ENCODE measurements around the gene SERPINA1.
"Not testable (repeated sequence)": the region's sequence is repeated elsewhere in the genome, so short reads cannot be mapped to it uniquely, and the experiment has no call there.

The SERPINA1 gene

GRCh38 chr14:94363151-94363624, 25.2 kb downstream of the SERPINA1 start:
- Mint-ChIP-seq H3K27me3 (ENCODE audit: low read depth) (peaks cover 3% of the 10 kb centered on the region), H3K36me3 (ENCODE audit: low read depth) (no peaks in the 10 kb centered on the region), H3K9me3 (no peaks in the 10 kb centered on the region), H3K4me1 (ENCODE audit: low read depth) (no peaks in the 10 kb centered on the region), H3K4me3 (no peak overlapping the region), H3K27ac (no peak overlapping the region)
- no peak for DNase-seq (ENCODE audit: low spot score)

GRCh38 chr14:94362614-94363133, 25.7 kb downstream of the SERPINA1 start:
- Mint-ChIP-seq H3K27me3 (ENCODE audit: low read depth) (peaks cover 3% of the 10 kb centered on the region), H3K36me3 (ENCODE audit: low read depth) (no peaks in the 10 kb centered on the region), H3K9me3 (no peaks in the 10 kb centered on the region), H3K4me1 (ENCODE audit: low read depth) (no peaks in the 10 kb centered on the region), H3K4me3 (no peak overlapping the region), H3K27ac (no peak overlapping the region)
- no peak for DNase-seq (ENCODE audit: low spot score)

GRCh38 chr14:94361682-94362081, 26.7 kb downstream of the SERPINA1 start:
- no peak overlapping the region for H3K27ac Mint-ChIP-seq
- no peaks in the 10 kb centered on the region for H3K4me1 Mint-ChIP-seq (ENCODE audit: low read depth)
- H3K36me3 Mint-ChIP-seq (ENCODE audit: low read depth), result no peaks in the 10 kb centered on the region
- no peaks in the 10 kb centered on the region for H3K9me3 Mint-ChIP-seq
- H3K4me3 Mint-ChIP-seq, result no peak overlapping the region
- DNase-seq (ENCODE audit: low spot score), result no peak
- peaks cover 4% of the 10 kb centered on the region for H3K27me3 Mint-ChIP-seq (ENCODE audit: low read depth)

GRCh38 chr14:94360945-94361565, 27.3 kb downstream of the SERPINA1 start:
- Mint-ChIP-seq H3K36me3 (ENCODE audit: low read depth) (no peaks in the 10 kb centered on the region), H3K27ac (no peak overlapping the region), H3K9me3 (no peaks in the 10 kb centered on the region), H3K4me1 (ENCODE audit: low read depth) (no peaks in the 10 kb centered on the region), H3K4me3 (no peak overlapping the region), H3K27me3 (ENCODE audit: low read depth) (peaks cover 8% of the 10 kb centered on the region)
- DNase-seq (ENCODE audit: low spot score), result no peak

- H3K36me3 Mint-ChIP-seq (ENCODE audit: low read depth), result no peaks in the 10 kb centered on the region
- no peak overlapping the region for H3K27ac Mint-ChIP-seq
- H3K27me3 Mint-ChIP-seq (ENCODE audit: low read depth), result peaks cover 9% of the 10 kb centered on the region
- H3K4me3 Mint-ChIP-seq, result no peak overlapping the region
- no peaks in the 10 kb centered on the region for H3K4me1 Mint-ChIP-seq (ENCODE audit: low read depth)
- DNase-seq (ENCODE audit: low spot score), result no peak
- H3K9me3 Mint-ChIP-seq, result no peaks in the 10 kb centered on the region
These were observed 31.2 kb downstream of the SERPINA1 start for GRCh38 chr14:94357166-94357565.

- Mint-ChIP-seq H3K27me3 (ENCODE audit: low read depth) (peaks cover 9% of the 10 kb centered on the region), H3K9me3 (no peaks in the 10 kb centered on the region), H3K4me1 (ENCODE audit: low read depth) (no peaks in the 10 kb centered on the region), H3K27ac (no peak overlapping the region), H3K36me3 (ENCODE audit: low read depth) (no peaks in the 10 kb centered on the region), H3K4me3 (no peak overlapping the region)
- DNase-seq (ENCODE audit: low spot score), result no peak
These were observed 31.9 kb downstream of the SERPINA1 start for GRCh38 chr14:94356379-94357056.

- H3K9me3 Mint-ChIP-seq, result no peaks in the 10 kb centered on the region
- no peaks in the 10 kb centered on the region for H3K36me3 Mint-ChIP-seq (ENCODE audit: low read depth)
- no peak overlapping the region for H3K4me3 Mint-ChIP-seq
- no peak for DNase-seq (ENCODE audit: low spot score)
- no peak overlapping the region for H3K27ac Mint-ChIP-seq
- peaks cover 9% of the 10 kb centered on the region for H3K27me3 Mint-ChIP-seq (ENCODE audit: low read depth)
- no peaks in the 10 kb centered on the region for H3K4me1 Mint-ChIP-seq (ENCODE audit: low read depth)
These were observed 33.1 kb downstream of the SERPINA1 start for GRCh38 chr14:94355191-94355794.

GRCh38 chr14:94354638-94355185, 33.7 kb downstream of the SERPINA1 start:
- H3K4me3 Mint-ChIP-seq, result no peak overlapping the region
- H3K4me1 Mint-ChIP-seq (ENCODE audit: low read depth), result no peaks in the 10 kb centered on the region
- no peaks in the 10 kb centered on the region for H3K36me3 Mint-ChIP-seq (ENCODE audit: low read depth)
- peaks cover 9% of the 10 kb centered on the region for H3K27me3 Mint-ChIP-seq (ENCODE audit: low read depth)
- DNase-seq (ENCODE audit: low spot score), result no peak
- H3K9me3 Mint-ChIP-seq, result no peaks in the 10 kb centered on the region
- H3K27ac Mint-ChIP-seq, result no peak overlapping the region

- H3K27me3 Mint-ChIP-seq (ENCODE audit: low read depth); H3K27ac Mint-ChIP-seq; DNase-seq (ENCODE audit: low spot score); H3K4me1 Mint-ChIP-seq (ENCODE audit: low read depth); H3K4me3 Mint-ChIP-seq; H3K36me3 Mint-ChIP-seq (ENCODE audit: low read depth); H3K9me3 Mint-ChIP-seq: not testable (repeated sequence)
These were observed 34.2 kb downstream of the SERPINA1 start for GRCh38 chr14:94354190-94354589.

- Mint-ChIP-seq H3K27me3 (ENCODE audit: low read depth) (no peaks in the 10 kb centered on the region), H3K4me1 (ENCODE audit: low read depth) (peaks cover 5% of the 10 kb centered on the region), H3K27ac (no peak overlapping the region), H3K9me3 (peaks cover 6% of the 10 kb centered on the region), H3K36me3 (ENCODE audit: low read depth) (no peaks in the 10 kb centered on the region), H3K4me3 (no peak overlapping the region)
- DNase-seq (ENCODE audit: low spot score), result no peak
These were observed 39.1 kb downstream of the SERPINA1 start for GRCh38 chr14:94349276-94349675.

GRCh38 chr14:94348836-94349235, 39.6 kb downstream of the SERPINA1 start:
- no peaks in the 10 kb centered on the region for H3K36me3 Mint-ChIP-seq (ENCODE audit: low read depth)
- H3K4me3 Mint-ChIP-seq, result no peak overlapping the region
- peaks cover 6% of the 10 kb centered on the region for H3K9me3 Mint-ChIP-seq
- no peak overlapping the region for H3K27ac Mint-ChIP-seq
- no peak for DNase-seq (ENCODE audit: low spot score)
- H3K4me1 Mint-ChIP-seq (ENCODE audit: low read depth), result peaks cover 5% of the 10 kb centered on the region
- H3K27me3 Mint-ChIP-seq (ENCODE audit: low read depth), result no peaks in the 10 kb centered on the region

GRCh38 chr14:94346841-94347240, 41.6 kb downstream of the SERPINA1 start:
- peak overlapping the region; percentile 36 for H3K27ac Mint-ChIP-seq
- H3K9me3 Mint-ChIP-seq, result peaks cover 6% of the 10 kb centered on the region
- H3K4me3 Mint-ChIP-seq, result no peak overlapping the region
- no peaks in the 10 kb centered on the region for H3K27me3 Mint-ChIP-seq (ENCODE audit: low read depth)
- no peak for DNase-seq (ENCODE audit: low spot score)
- H3K4me1 Mint-ChIP-seq (ENCODE audit: low read depth), result peaks cover 8% of the 10 kb centered on the region
- no peaks in the 10 kb centered on the region for H3K36me3 Mint-ChIP-seq (ENCODE audit: low read depth)

GRCh38 chr14:94346065-94346786, 42.2 kb downstream of the SERPINA1 start:
- not testable (repeated sequence) for H3K4me3 Mint-ChIP-seq; H3K36me3 Mint-ChIP-seq (ENCODE audit: low read depth); H3K9me3 Mint-ChIP-seq; H3K27me3 Mint-ChIP-seq (ENCODE audit: low read depth)
- DNase-seq (ENCODE audit: low spot score), result peak; percentile 75
- Mint-ChIP-seq H3K4me1 (ENCODE audit: low read depth) (peaks cover 12% of the 10 kb centered on the region), H3K27ac (peak overlapping the region; percentile 36)

Measured in T-helper 2 cell treated with Interferon-gamma antibody and Interleukin-4, amounts not matched to agents 5 μg/mL and 100 μg/mL, for 36 hours (primary cell).